Putamen (tissue), 1 donor: ENCODE data around the gene RASIP1.
"Not testable (repeated sequence)": the region's sequence is repeated elsewhere in the genome, so short reads cannot be mapped to it uniquely, and the experiment has no call there.

ENCODE experiments used
- DNase-seq: peaks from one replicate; pipeline ENCODE4 v3.0.0-alpha.2; 2016; ENCODE audit warnings: low spot score

The RASIP1 gene, protein sequence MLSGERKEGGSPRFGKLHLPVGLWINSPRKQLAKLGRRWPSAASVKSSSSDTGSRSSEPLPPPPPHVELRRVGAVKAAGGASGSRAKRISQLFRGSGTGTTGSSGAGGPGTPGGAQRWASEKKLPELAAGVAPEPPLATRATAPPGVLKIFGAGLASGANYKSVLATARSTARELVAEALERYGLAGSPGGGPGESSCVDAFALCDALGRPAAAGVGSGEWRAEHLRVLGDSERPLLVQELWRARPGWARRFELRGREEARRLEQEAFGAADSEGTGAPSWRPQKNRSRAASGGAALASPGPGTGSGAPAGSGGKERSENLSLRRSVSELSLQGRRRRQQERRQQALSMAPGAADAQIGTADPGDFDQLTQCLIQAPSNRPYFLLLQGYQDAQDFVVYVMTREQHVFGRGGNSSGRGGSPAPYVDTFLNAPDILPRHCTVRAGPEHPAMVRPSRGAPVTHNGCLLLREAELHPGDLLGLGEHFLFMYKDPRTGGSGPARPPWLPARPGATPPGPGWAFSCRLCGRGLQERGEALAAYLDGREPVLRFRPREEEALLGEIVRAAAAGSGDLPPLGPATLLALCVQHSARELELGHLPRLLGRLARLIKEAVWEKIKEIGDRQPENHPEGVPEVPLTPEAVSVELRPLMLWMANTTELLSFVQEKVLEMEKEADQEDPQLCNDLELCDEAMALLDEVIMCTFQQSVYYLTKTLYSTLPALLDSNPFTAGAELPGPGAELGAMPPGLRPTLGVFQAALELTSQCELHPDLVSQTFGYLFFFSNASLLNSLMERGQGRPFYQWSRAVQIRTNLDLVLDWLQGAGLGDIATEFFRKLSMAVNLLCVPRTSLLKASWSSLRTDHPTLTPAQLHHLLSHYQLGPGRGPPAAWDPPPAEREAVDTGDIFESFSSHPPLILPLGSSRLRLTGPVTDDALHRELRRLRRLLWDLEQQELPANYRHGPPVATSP

DNA sequence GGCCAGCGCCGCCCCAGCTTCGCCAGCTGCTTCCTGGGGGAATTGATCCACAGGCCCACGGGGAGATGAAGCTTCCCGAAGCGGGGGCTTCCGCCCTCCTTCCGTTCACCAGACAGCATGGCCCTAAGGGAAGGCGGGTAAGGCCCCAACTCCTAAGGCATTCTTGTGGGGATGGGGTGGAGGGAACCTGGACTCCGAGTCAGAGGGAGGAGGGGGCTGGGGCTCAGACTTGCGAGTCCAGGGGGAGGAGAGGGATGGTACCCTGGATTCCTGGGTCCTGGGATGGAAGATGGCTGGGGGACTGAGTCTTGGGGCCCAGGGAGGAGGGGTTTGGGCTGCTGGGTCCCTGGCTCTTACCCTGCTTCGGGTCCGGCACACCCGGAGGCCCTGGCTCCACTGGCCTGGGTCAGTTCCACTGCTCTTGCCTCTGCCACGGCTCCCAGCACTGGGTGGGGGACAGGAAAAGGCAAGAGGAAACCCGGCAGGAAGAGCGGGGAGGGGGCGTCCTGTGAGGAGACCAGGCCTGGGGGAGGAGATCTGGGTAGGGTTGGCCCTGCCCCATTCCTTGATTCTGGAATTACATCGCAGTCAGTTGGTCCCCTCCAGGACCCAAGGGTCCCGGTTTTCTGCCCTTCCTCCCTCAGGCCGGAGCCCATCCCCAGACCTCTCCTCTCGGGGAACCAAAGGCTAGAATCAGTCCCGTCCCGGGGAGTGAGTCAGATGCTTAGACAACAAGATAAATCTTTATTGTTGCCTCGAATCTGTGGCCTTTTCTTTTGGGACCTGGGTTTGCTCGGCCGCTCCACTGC is at the start of gene RASIP1:
TSS of gene RASIP1 (minus strand) at position 447 of the 809 bp plus-strand sequence. CDS start at position 119, 328 bp downstream.
- DNase-seq = no peak

GRCh38 chr19:48787331-48787730 is 46.9 kb upstream of the RASIP1 start:
- not testable (repeated sequence) for DNase-seq

DNA sequence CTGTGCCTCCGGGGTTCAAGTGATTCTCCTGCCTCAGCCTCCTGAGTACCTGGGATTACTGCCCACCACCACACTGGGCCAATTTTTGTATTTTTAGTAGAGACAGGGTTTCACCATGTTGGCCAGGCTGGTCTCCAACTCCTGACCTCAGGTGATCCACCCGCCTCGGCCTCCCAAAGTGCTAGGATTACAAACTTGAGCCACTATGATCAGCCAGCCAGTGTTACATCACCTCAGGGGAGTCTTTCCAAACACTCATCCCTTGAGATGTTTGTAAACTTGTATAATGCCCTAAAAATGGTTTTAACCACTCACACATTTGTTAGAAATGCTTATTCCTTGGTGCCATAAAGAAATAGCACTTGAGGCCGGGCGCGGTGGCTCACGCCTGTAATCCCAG is 46.0 kb upstream of the RASIP1 start:
- DNase-seq = not testable (repeated sequence)

DNA sequence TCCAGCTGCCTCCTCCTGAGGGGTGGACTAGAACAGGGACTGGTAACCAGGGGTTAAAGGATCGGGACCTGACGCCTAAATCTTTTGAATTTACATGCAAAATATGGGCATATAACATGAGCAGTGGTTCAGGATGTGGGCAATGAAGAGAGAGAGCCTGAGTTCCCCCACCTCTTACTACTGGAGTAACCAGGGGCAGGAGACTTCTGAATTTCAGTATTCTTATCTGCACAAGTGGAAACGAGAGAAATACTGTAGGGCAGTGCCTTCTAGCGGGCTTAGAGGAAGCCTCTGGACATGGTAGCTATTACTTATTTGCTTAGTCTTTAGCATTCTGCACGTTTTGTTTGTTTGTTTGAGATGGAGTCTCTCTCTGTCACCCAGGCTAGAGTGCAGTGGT is 44.1 kb upstream of the RASIP1 start:
- DNase-seq = no peak

- no peak for DNase-seq
These were observed 40.4 kb upstream of the RASIP1 start for GRCh38 chr19:48780631-48781391.

GRCh38 chr19:48779636-48780035 is 39.2 kb upstream of the RASIP1 start:
- no peak for DNase-seq

DNA sequence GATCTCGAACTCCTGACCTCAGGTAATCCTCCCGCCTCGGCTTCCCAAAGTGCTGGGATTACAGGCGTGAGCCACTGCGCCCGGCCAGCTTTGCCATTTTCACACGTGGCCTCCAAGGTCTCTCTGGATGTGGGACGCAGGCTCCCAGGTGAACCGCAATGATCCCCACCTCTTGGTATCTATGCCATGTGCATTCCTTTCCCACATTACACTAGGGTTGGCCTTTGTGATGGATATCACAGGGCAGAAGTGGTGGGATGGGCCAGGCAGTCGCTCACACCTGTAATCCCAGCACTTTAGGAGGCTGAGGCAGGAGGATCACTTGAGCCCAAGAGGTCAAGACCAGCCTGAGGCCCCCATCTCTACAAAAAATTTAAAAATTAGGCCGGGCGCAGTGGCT is 37.3 kb upstream of the RASIP1 start:
- no peak for DNase-seq

DNA sequence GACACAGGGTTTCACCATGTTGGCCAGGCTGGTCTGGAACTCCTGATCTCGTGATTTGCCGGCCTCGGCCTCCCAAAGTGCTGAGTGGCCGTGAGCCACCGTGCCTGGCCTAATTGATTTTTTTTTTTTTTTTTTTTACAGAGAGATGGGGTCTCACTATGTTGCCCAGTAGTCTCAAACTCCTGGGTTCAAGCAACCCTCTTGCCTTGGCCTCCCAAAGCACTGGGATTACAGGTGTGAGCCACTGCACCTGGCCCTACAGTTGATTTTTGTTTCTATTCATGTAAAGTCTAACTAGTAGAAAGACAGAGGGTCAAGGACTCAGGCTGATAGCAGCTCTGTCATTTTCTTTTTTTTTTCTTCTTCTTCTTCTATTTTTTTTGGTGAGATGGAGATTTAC is 36.7 kb upstream of the RASIP1 start:
- DNase-seq = no peak

GRCh38 chr19:48772503-48772953 is 32.1 kb upstream of the RASIP1 start:
- no peak for DNase-seq

GRCh38 chr19:48770734-48771472 is 30.5 kb upstream of the RASIP1 start:
- DNase-seq = no peak

DNA sequence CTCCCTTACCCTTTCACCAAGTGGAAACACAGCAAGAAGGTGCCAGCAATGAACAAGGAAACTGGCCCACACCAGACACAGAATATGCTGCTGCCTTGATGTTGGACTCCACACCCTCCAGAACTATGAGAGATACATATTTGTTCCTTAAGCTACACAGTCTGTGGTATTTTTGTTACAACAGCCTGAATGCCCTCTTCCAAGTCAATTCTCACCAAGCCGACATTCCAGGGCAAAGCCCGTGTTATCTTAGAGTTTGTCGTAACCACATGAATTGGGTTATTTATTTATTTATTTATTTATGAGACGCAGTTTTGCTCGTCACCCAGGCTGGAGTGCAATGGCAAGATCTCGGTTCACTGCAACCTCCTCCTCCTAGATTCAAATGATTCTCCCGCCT is 29.9 kb upstream of the RASIP1 start:
- DNase-seq = no peak

DNA sequence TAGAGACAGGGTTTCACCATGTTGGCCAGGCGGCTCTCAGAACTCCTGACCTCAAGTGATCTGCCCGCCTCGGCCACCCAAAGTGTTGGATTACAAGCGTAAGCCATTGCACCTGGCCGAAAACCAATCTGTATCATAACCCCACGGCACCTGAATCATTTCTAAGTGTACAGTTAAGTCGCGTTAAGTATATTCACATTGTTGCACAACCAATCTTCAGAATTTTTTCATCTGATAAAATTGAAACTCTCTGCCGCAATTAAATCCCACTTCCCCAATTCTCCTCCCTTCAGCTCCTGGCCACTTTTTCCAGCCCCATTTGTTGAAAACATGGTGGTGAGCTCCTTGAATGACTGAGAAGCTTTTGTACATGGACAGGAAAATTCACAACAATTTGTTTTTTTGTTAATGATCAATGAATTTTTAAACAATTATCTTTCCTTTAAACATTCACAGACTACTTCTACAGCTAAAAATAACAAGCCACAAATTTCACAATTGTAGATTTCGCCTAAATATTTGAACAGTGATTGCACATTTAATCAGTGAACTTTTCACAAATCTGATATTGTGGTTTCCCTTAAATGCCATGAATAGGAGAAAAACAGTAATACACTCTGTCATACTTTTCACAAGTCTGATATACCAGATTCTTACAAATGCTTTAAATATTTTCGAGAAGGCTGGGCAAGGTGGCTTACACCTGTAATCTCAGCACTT is 28.7 kb upstream of the RASIP1 start:
- no peak for DNase-seq

DNA sequence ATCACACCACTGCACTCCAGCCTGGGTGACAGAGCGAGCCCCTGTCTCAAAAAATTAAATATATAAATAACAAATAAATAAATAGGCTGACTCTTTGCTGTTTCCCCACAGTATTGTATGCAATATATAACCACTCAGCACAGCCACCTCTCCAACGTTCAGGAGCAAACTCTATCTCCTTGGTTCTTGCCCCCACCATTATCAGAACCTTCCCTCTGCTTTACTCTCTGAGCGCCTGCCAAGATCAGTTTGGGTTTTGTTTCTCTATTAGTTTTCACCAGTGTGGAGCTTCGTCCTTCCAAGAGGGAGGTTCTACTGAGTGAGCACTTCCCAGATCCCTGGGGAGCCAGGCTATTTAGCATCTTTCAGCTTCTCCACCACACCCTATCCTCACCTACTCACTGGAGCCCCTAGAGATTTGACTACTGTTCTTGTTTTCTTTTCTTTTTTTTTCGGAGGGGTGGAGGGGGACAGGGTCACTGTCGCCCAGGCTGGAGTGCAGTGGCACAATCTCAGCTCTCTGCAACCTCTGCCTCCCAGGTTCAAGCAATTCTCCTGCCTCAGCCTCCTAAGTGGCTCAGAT is 27.9 kb upstream of the RASIP1 start:
- DNase-seq = not testable (repeated sequence)

GRCh38 chr19:48765816-48766215 is 25.4 kb upstream of the RASIP1 start:
- not testable (repeated sequence) for DNase-seq

DNA sequence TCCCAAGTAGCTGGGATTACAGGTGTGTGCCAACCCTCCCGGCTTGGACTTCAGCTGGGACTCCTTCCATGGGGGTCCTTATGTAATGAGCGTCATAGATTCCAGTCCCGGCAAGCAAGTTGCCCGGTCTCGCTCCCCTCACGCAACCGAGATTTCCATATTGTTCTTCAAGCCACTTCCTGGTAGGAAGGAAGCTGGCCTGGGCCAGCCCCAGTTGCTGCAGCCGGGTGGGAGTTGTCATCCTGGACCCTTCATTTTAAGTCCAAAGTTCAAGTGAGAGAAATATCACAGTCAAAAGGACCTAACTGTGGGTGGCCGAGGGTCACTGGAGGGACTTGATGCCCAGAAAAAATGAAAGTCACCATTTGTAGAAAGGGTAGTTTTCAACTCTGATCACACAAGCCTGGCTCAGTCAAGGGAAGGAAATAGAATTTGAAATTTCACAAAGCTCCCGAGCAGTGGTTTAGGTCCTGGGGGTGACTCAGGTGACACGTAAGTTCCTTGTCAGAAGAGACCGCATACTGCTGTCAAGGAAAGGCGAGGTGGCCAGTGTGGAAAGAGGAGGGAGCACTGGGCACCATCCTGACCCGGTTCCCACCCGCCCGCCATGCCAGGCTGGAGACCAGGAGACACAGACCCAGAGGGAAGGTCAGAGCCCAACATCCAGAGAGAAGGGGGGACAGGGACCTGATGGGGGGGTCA is 20.2 kb upstream of the RASIP1 start:
- DNase-seq = no peak

DNA sequence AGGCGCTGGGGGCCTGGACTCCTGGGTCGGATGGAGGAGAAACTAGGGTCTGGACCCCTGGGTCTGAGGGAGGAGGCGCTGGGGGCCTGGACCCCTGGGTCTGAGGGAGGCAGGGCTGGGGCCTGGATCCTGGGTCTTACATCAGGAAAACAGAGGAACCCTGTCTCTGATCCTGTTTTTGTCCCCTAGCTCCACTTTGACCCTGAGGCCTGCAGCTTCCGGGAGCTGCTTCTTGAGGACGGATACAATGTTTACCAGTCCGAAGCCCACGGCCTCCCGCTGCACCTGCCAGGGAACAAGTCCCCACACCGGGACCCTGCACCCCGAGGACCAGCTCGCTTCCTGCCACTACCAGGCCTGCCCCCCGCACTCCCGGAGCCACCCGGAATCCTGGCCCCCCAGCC is 17.3 kb upstream of the RASIP1 start:
- no peak for DNase-seq

GRCh38 chr19:48757089-48757675 is 16.8 kb upstream of the RASIP1 start:
- no peak for DNase-seq

GRCh38 chr19:48756686-48757085 is 16.3 kb upstream of the RASIP1 start:
- no peak for DNase-seq
